HL-60 (cell line): ENCODE results near the gene MAP3K4.

Experiments
- DNase-seq, 2 experiments: peaks; one replicate each; pipeline ENCODE4 v3.0.0-alpha.2; 2010 to 2020; ENCODE audit warnings: low read depth in 1 of 2, low spot score in 1 of 2
- H3K27ac ChIP-seq: fragments of 250-450 bp; sonication (Bioruptor Pico); replicated peaks from 2 replicates; pipeline ENCODE4 v1.5.1; 2020; ENCODE audit warnings: mild to moderate bottlenecking, moderate library complexity
- H3K27me3 ChIP-seq: fragments of 250-450 bp; sonication (Bioruptor Pico); 2 replicates; pipeline ENCODE4 v1.5.1; 2021; ENCODE audit warnings: mild to moderate bottlenecking, moderate library complexity; ENCODE audit not compliant: insufficient read depth, poor library complexity, severe bottlenecking
- H3K4me3 ChIP-seq: replicated peaks from 2 replicates; pipeline ENCODE4 v1.5.1; 2011; ENCODE audit warnings: mild to moderate bottlenecking, control low read depth, low read length; ENCODE audit not compliant: insufficient read depth
- CTCF ChIP-seq: IDR thresholded peaks from one replicate; pipeline ENCODE4 v1.5.1; 2011; ENCODE audit warnings: low read length, control low read depth, inconsistent platforms; ENCODE audit not compliant: insufficient read depth
- GABPA ChIP-seq: IDR thresholded peaks from 2 replicates; pipeline ENCODE4 v1.6.1; 2012; ENCODE audit warnings: low read depth
- POLR2AphosphoS5 ChIP-seq: IDR thresholded peaks from 2 replicates; pipeline ENCODE4 v1.6.1; 2012; ENCODE audit warnings: low read depth
- SPI1 ChIP-seq: IDR thresholded peaks from 2 replicates; pipeline ENCODE4 v1.6.1; 2012; ENCODE audit warnings: low read depth, mild to moderate bottlenecking, borderline replicate concordance
- TF ChIP-seq, protein P1 (sequence below): IDR thresholded peaks from 2 replicates; pipeline ENCODE4 v1.6.1; 2012; ENCODE audit warnings: low read depth; ENCODE audit not compliant: insufficient replicate concordance

MAP3K4 gene

GRCh38 chr6:161100072-161100471 is 108.5 kb downstream of the MAP3K4 start:
- TF ChIP-seq SPI1, result no peak
- no peak for TF ChIP-seq GABPA
- TF ChIP-seq CTCF, result no peak
- no peak for TF ChIP-seq POLR2AphosphoS5
- TF ChIP-seq, protein P1, sequence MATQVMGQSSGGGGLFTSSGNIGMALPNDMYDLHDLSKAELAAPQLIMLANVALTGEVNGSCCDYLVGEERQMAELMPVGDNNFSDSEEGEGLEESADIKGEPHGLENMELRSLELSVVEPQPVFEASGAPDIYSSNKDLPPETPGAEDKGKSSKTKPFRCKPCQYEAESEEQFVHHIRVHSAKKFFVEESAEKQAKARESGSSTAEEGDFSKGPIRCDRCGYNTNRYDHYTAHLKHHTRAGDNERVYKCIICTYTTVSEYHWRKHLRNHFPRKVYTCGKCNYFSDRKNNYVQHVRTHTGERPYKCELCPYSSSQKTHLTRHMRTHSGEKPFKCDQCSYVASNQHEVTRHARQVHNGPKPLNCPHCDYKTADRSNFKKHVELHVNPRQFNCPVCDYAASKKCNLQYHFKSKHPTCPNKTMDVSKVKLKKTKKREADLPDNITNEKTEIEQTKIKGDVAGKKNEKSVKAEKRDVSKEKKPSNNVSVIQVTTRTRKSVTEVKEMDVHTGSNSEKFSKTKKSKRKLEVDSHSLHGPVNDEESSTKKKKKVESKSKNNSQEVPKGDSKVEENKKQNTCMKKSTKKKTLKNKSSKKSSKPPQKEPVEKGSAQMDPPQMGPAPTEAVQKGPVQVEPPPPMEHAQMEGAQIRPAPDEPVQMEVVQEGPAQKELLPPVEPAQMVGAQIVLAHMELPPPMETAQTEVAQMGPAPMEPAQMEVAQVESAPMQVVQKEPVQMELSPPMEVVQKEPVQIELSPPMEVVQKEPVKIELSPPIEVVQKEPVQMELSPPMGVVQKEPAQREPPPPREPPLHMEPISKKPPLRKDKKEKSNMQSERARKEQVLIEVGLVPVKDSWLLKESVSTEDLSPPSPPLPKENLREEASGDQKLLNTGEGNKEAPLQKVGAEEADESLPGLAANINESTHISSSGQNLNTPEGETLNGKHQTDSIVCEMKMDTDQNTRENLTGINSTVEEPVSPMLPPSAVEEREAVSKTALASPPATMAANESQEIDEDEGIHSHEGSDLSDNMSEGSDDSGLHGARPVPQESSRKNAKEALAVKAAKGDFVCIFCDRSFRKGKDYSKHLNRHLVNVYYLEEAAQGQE, result no peak
- H3K27me3 ChIP-seq, result no peaks in the 10 kb centered on the region
- no peak for DNase-seq
- H3K27ac ChIP-seq, result no peak overlapping the region
- no peak overlapping the region for H3K4me3 ChIP-seq

GRCh38 chr6:161101517-161101916 is 109.9 kb downstream of the MAP3K4 start:
- Histone ChIP-seq H3K4me3 (no peak overlapping the region), H3K27me3 (no peaks in the 10 kb centered on the region), H3K27ac (no peak overlapping the region)
- no peak for TF ChIP-seq GABPA
- TF ChIP-seq CTCF, result no peak
- no peak for TF ChIP-seq POLR2AphosphoS5
- TF ChIP-seq SPI1, result no peak
- DNase-seq, result no peak

GRCh38 chr6:161103475-161103874 is 111.9 kb downstream of the MAP3K4 start:
- no peak for DNase-seq
- Histone ChIP-seq H3K27me3 (no peaks in the 10 kb centered on the region), H3K27ac (no peak overlapping the region), H3K4me3 (no peak overlapping the region)
- no peak for TF ChIP-seq SPI1
- TF ChIP-seq POLR2AphosphoS5, result no peak
- TF ChIP-seq CTCF, result no peak
- TF ChIP-seq, protein P1, result no peak
- no peak for TF ChIP-seq GABPA

DNA sequence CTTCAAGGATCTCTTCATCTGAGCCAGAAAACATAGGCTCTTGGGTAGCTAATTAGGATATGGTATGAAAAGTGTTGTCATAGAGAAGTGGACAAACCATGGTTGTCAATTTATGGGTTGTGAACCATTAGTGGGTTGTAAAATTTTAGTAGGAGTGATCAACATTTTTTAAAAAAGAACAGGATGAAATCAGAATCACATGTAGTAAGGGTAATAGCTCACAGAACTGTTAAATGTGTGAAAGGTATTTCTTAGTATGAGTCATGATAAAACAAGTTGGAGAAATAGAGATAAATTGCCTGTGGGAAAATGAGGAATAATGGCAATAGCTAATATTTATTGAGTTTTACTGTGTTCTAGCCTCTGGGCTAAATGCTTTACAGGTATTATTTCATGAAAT is 113.4 kb downstream of the MAP3K4 start:
- H3K27me3 ChIP-seq, result no peaks in the 10 kb centered on the region
- no peak overlapping the region for H3K27ac ChIP-seq
- TF ChIP-seq, protein P1, result no peak
- TF ChIP-seq CTCF (no peak), GABPA (no peak), POLR2AphosphoS5 (no peak), SPI1 (no peak)
- no peak overlapping the region for H3K4me3 ChIP-seq
- DNase-seq, result no peak
